H1 (cell line): ENCODE data around the gene AHDC1. TPM values are rescaled to one million over a fixed set of nuclear protein-coding genes. Genes with fewer than 3 reads are reported as not detected.

Experiments used
- CTCF ChIA-PET: fragments of 300-600 bp; sonication (Branson Sonifier 250); formaldehyde crosslinking; loops from one replicate; lab custom pipeline; 2021; ENCODE audit not compliant: partially characterized antibody; lab: Charles Lee
- POLR2A ChIA-PET: fragments of 300-600 bp; sonication (Branson Sonifier 250); formaldehyde crosslinking; loops from one replicate; lab custom pipeline; 2021; ENCODE audit warnings: inconsistent platforms; ENCODE audit not compliant: partially characterized antibody; lab: Charles Lee
- DNase-seq, 2 experiments: peaks; one replicate each; pipeline versions ENCODE4 v3.0.0 to v3.0.0-alpha.2; 2010 to 2022; ENCODE audit warnings: low spot score in 2 of 2, low read depth in 1 of 2, mixed read lengths in 1 of 2
- FAIRE-seq: peaks from 2 replicates; lab custom pipeline; 2011; peaks lifted over from hg19 to GRCh38; lab: Jason Lieb, UNC
- H2AFZ ChIP-seq: 2 replicates; pipeline ENCODE4 v1.8.1; 2012; ENCODE audit warnings: low read length, inconsistent platforms
- H2AK5ac ChIP-seq: 2 replicates; pipeline ENCODE4 v1.6.1; 2013; ENCODE audit warnings: low read depth, low read length
- H2BK120ac ChIP-seq: replicated peaks from 2 replicates; pipeline ENCODE3; 2013; ENCODE audit warnings: low read depth, low read length, inconsistent platforms
- H2BK12ac ChIP-seq: 2 replicates; pipeline ENCODE4 v1.6.1; 2013; ENCODE audit warnings: low read depth, low read length
- H2BK15ac ChIP-seq: 2 replicates; pipeline ENCODE4 v1.6.1; 2013; ENCODE audit warnings: low read length
- H2BK20ac ChIP-seq: 2 replicates; pipeline ENCODE4 v1.6.1; 2013; ENCODE audit warnings: low read length
- H2BK5ac ChIP-seq: 2 replicates; pipeline ENCODE4 v1.6.1; 2013; ENCODE audit warnings: low read depth, low read length
- H3K14ac ChIP-seq: 2 replicates; pipeline ENCODE4 v1.6.1; 2013; ENCODE audit warnings: inconsistent platforms; ENCODE audit not compliant: insufficient read length
- H3K18ac ChIP-seq: 2 replicates; pipeline ENCODE4 v1.6.1; 2013; ENCODE audit warnings: low read length; ENCODE audit errors: extremely low read depth
- H3K23ac ChIP-seq: 2 replicates; pipeline ENCODE4 v1.6.1; 2013; ENCODE audit warnings: inconsistent platforms; ENCODE audit not compliant: insufficient read length
- H3K23me2 ChIP-seq: 2 replicates; pipeline ENCODE4 v1.6.1; 2013; ENCODE audit warnings: low read depth, low read length
- H3K27ac ChIP-seq: 2 replicates; pipeline ENCODE4 v1.6.1; 2011; ENCODE audit warnings: low read depth, low read length, inconsistent platforms
- H3K27me3 ChIP-seq, 4 experiments: replicated peaks in 1 of 4; 1 replicate in 1 of 4; 2 replicates in 3 of 4; pipeline versions ENCODE4 v1.6.1 to v1.8.1; 2011 to 2013; ENCODE audit warnings: low read length in 3 of 4, mild to moderate bottlenecking in 3 of 4, inconsistent platforms in 2 of 4, mixed read lengths in 2 of 4, moderate library complexity in 1 of 4; ENCODE audit not compliant: control insufficient read depth in 3 of 4, insufficient read depth in 3 of 4; ENCODE audit errors: extremely low read depth in 1 of 4
- H3K36me3 ChIP-seq, 4 experiments: 2 replicates each; pipeline versions ENCODE4 v1.6.1 to v1.8.1; 2011 to 2013; ENCODE audit warnings: mild to moderate bottlenecking in 4 of 4, low read length in 3 of 4, moderate library complexity in 2 of 4, control low read depth in 1 of 4, inconsistent platforms in 1 of 4; ENCODE audit not compliant: insufficient read depth in 4 of 4, control insufficient read depth in 2 of 4
- H3K4ac ChIP-seq: replicated peaks from 2 replicates; pipeline ENCODE3; 2013; ENCODE audit warnings: low read length, low read depth, mixed read lengths, inconsistent platforms; ENCODE audit not compliant: insufficient read length
- H3K4me1 ChIP-seq, 4 experiments: replicated peaks in 1 of 4; 1 replicate in 1 of 4; 2 replicates in 3 of 4; pipeline versions ENCODE4 v1.6.1 to v1.8.1; 2011 to 2013; ENCODE audit warnings: low read length in 3 of 4, inconsistent platforms in 2 of 4, mixed read lengths in 1 of 4; ENCODE audit not compliant: insufficient read depth in 4 of 4, control insufficient read depth in 3 of 4
- H3K4me2 ChIP-seq, 2 experiments: 2 replicates each; pipeline versions ENCODE4 v1.6.1 to v1.8.1; 2011 to 2013; ENCODE audit warnings: low read depth in 2 of 2, low read length in 2 of 2, control low read depth in 1 of 2, inconsistent platforms in 1 of 2, mild to moderate bottlenecking in 1 of 2; ENCODE audit not compliant: insufficient read depth in 1 of 2
- H3K4me3 ChIP-seq, 4 experiments: fragments of 200-600, 300-600 bp in 1 of 4; sonication (generic), shearing (Covaris generic), sonication (Bioruptor Twin) in 1 of 4; 2 replicates each; pipeline versions ENCODE4 v1.5.1 to v1.8.1; 2011 to 2016; ENCODE audit warnings: low read length in 4 of 4, low read depth in 3 of 4, control low read depth in 2 of 4, inconsistent platforms in 2 of 4, mild to moderate bottlenecking in 2 of 4, mixed read lengths in 1 of 4, moderate library complexity in 1 of 4; ENCODE audit not compliant: insufficient read depth in 2 of 4; ENCODE audit errors: extremely low read depth in 1 of 4
- H3K56ac ChIP-seq: replicated peaks from 2 replicates; pipeline ENCODE3; 2013; ENCODE audit warnings: low read depth, mild to moderate bottlenecking, mixed read lengths, low read length, inconsistent platforms; ENCODE audit not compliant: insufficient read length
- H3K79me1 ChIP-seq: 2 replicates; pipeline ENCODE4 v1.6.1; 2013; ENCODE audit warnings: low read depth, low read length, control low read depth
- H3K79me2 ChIP-seq, 2 experiments: 2 replicates each; pipeline versions ENCODE4 v1.6.1 to v1.8.1; 2012 to 2013; ENCODE audit warnings: low read length in 2 of 2, mild to moderate bottlenecking in 2 of 2, inconsistent platforms in 1 of 2; ENCODE audit not compliant: insufficient read depth in 2 of 2, control insufficient read depth in 1 of 2
- H3K9ac ChIP-seq, 4 experiments: replicated peaks in 1 of 4; 1 replicate in 1 of 4; 2 replicates in 3 of 4; pipeline versions ENCODE4 v1.6.1 to v1.8.1; 2011 to 2013; ENCODE audit warnings: low read depth in 3 of 4, low read length in 3 of 4, control low read depth in 2 of 4, mild to moderate bottlenecking in 2 of 4, moderate library complexity in 2 of 4, inconsistent platforms in 1 of 4; ENCODE audit errors: extremely low read depth in 1 of 4
- H3K9me3 ChIP-seq, 2 experiments: 2 replicates each; pipeline versions ENCODE4 v1.6.1 to v1.8.1; 2012 to 2013; ENCODE audit warnings: mild to moderate bottlenecking in 2 of 2, moderate library complexity in 2 of 2, control low read depth in 1 of 2, inconsistent platforms in 1 of 2, low read depth in 1 of 2, low read length in 1 of 2, mixed read lengths in 1 of 2; ENCODE audit not compliant: insufficient read depth in 2 of 2
- H4K20me1 ChIP-seq, 2 experiments: replicated peaks in 1 of 2; 2 replicates each; pipeline versions ENCODE3 to v1.8.1; 2011 to 2013; ENCODE audit warnings: inconsistent platforms in 2 of 2, low read length in 2 of 2, mild to moderate bottlenecking in 1 of 2; ENCODE audit not compliant: insufficient read depth in 2 of 2, control insufficient read depth in 1 of 2
- H4K5ac ChIP-seq: 2 replicates; pipeline ENCODE4 v1.6.1; 2013; ENCODE audit warnings: low read length, low read depth, mixed read lengths, inconsistent platforms; ENCODE audit not compliant: insufficient read length
- H4K8ac ChIP-seq: 2 replicates; pipeline ENCODE4 v1.8.0; 2013; ENCODE audit warnings: mild to moderate bottlenecking, moderate library complexity, low read length, inconsistent platforms; ENCODE audit not compliant: insufficient read depth; ENCODE audit errors: extremely low read depth
- H4K91ac ChIP-seq: replicated peaks from 2 replicates; pipeline ENCODE3; 2013; ENCODE audit warnings: low read length, mixed read lengths, inconsistent platforms; ENCODE audit not compliant: insufficient read length
- ASH2L ChIP-seq: fragments of 200-600, 300-600 bp; sonication (generic); IDR thresholded peaks from one replicate; pipeline ENCODE4 v1.7.1; 2017; ENCODE audit warnings: low read length
- BACH1 ChIP-seq: IDR thresholded peaks from 2 replicates; pipeline ENCODE4 v1.6.1; 2012; ENCODE audit warnings: low read length, improper control_type of control experiment
- CEBPB ChIP-seq: IDR thresholded peaks from 2 replicates; pipeline ENCODE4 v1.6.1; 2012; ENCODE audit warnings: low read depth, low read length
- CTBP2 ChIP-seq: IDR thresholded peaks from 2 replicates; pipeline ENCODE4 v1.7.0; 2011; ENCODE audit warnings: borderline replicate concordance, mild to moderate bottlenecking, moderate library complexity, mixed read lengths, low read length; ENCODE audit not compliant: insufficient read depth, insufficient read length
- FOSL1 ChIP-seq: IDR thresholded peaks from 2 replicates; pipeline ENCODE4 v1.6.1; 2011; ENCODE audit warnings: mild to moderate bottlenecking, low read depth, low read length, moderate library complexity; ENCODE audit not compliant: insufficient read depth
- GABPA ChIP-seq: IDR thresholded peaks from 2 replicates; pipeline ENCODE4 v1.6.1; 2011; ENCODE audit warnings: mild to moderate bottlenecking, low read length, moderate library complexity, borderline replicate concordance; ENCODE audit not compliant: insufficient read depth
- HDAC6 ChIP-seq: IDR thresholded peaks from one replicate; pipeline ENCODE4 v1.7.1; 2012; ENCODE audit warnings: low read depth, mild to moderate bottlenecking, inconsistent platforms, low read length, moderate library complexity
- RAD21 ChIP-seq, 2 experiments: IDR thresholded peaks in 1 of 2; conservative IDR thresholded peaks in 1 of 2; 2 replicates each; pipeline ENCODE4 v1.6.1; 2011; ENCODE audit warnings: low read depth in 2 of 2, low read length in 2 of 2, improper control_type of control experiment in 1 of 2, inconsistent platforms in 1 of 2, mild to moderate bottlenecking in 1 of 2, moderate library complexity in 1 of 2
- RNF2 ChIP-seq: fragments of 200-900, 300-1000 bp; sonication (generic); IDR thresholded peaks from 2 replicates; pipeline ENCODE4 v1.7.1; 2016; ENCODE audit warnings: borderline replicate concordance, low read depth, mild to moderate bottlenecking, antibody characterized with exemption, low read length; ENCODE audit not compliant: poor library complexity, severe bottlenecking; ENCODE audit errors: missing control alignments
- TAF1 ChIP-seq: IDR thresholded peaks from 2 replicates; pipeline ENCODE4 v1.6.1; 2011; ENCODE audit warnings: mild to moderate bottlenecking, low read depth, low read length
- TAF7 ChIP-seq: optimal IDR thresholded peaks from 2 replicates; pipeline ENCODE3; 2011; ENCODE audit warnings: low read depth, mild to moderate bottlenecking, inconsistent platforms, low read length, moderate library complexity, borderline replicate concordance
- WGBS, 2 experiments: shearing (Covaris generic) in 1 of 2; methylation state at CpG; one replicate each; pipeline versions ENCODE4 v1.1.6 to v1.1.7; 2013 to 2015; ENCODE audit warnings: low lambda C conversion rate in 2 of 2, mixed read lengths in 2 of 2, inconsistent platforms in 1 of 2, low coverage in 1 of 2, missing lambda C conversion rate in 1 of 2; ENCODE audit not compliant: insufficient replicate concordance in 2 of 2, insufficient coverage in 1 of 2, insufficient read length in 1 of 2; ENCODE audit errors: extremely low coverage in 1 of 2, missing lambda C conversion rate in 1 of 2; 5-methylcytosine and 5-hydroxymethylcytosine counted together
- polyA plus RNA-seq, 7 experiments: library from polyadenylated mRNA; depleted of rRNA in 3 of 7; stranded (reverse) in 5 of 7; unstranded in 2 of 7; fragments of >200 nt in 5 of 7; fragments of 200-250 nt in 2 of 7; gene quantifications; 1 replicate in 5 of 7; 2 replicates in 1 of 7; 4 replicates in 1 of 7; pipeline versions ENCODE4 v1.2.1 to v1.2.3, GENCODE V29; 2011 to 2013; ENCODE audit warnings: missing spikeins in 2 of 7, mixed read lengths in 2 of 7
- total RNA-seq: library from RNA; stranded (reverse); fragmentation: NEBNext Ultra II Directional; extraction: Animal tissue kit (Norgen Biotek cat#: 25700); gene quantifications from 2 replicates; pipeline ENCODE4 v1.2.1, GENCODE V29; 2021

Gene AHDC1
- total and polyA plus RNA-seq, 2 of the 8 experiments (the other 6 are each of a cell fraction or from before 2014, with no cell fraction given): 4.4 to 35.1 TPM

DNA sequence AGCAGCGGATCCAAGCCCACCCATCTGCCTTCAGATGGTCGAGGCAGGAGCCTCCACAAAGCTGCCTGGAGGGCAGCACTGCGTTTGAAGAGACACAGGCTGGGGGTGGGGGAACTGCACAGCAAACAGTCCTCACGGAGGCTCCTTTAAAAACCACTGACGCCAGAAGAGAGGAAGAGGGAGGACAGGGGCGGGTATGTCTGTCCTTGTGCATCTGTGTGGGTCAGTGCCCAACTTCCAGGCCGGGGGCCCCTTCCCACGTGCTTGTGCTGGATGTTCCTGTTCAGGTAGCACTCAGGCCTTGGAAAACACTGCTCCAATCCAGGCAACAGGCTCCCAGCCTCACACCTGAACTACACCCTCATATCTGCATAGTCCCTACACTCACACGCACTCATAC is 7.7 kb downstream of the AHDC1 start:
- ChIA-PET CTCF (interaction anchor here (1.0 to 37.8 kb wide), 6 partner anchors 11 to 200 kb away, joined by 3 to 1807 read pairs (median 7); no protein-coding TSS in a partner anchor), POLR2A (interaction anchor here (0.9 to 13.5 kb wide), 3 partner anchors 8 to 20 kb away, joined by 3 to 355 read pairs (median 15); partner anchors contain the start of gene AHDC1)
- DNase-seq (no peak), FAIRE-seq (no peak)
- no peak overlapping the region for H3K56ac ChIP-seq
- H4K8ac ChIP-seq: no peak overlapping the region
- peak overlapping the region; percentile 44; the same call in 1 of the 2 replicates for H2BK5ac ChIP-seq
- no peak overlapping the region for H3K14ac ChIP-seq
- no peak overlapping the region for H3K4me2 ChIP-seq
- no peak overlapping the region for H2BK120ac ChIP-seq
- H3K27me3 ChIP-seq: no peaks in the 10 kb centered on the region; a peak in 1 of 7 replicates
- peaks cover 5 to 91% of the 10 kb centered on the region in 2 experiments; a peak in 3 of 4 replicates for H3K79me2 ChIP-seq
- WGBS, 2 experiments: 77% methylated on average over 7 of the region's 9 CpGs; no CpG with 5 or more reads in 1 of the 2 experiments
- H3K9me3 ChIP-seq: no peaks in the 10 kb centered on the region
- H3K23me2 ChIP-seq: peaks cover 14% of the 10 kb centered on the region; the same call in 1 of the 2 replicates
- H2BK20ac ChIP-seq: no peak overlapping the region
- peak overlapping the region; percentile 85; the same call in 1 of the 2 replicates for H2BK12ac ChIP-seq
- H3K27ac ChIP-seq: no peak overlapping the region
- H3K36me3 ChIP-seq: no peaks in the 10 kb centered on the region
- H3K9ac ChIP-seq: no peak overlapping the region
- no peak overlapping the region for H3K4ac ChIP-seq
- peaks cover 43% of the 10 kb centered on the region for H3K79me1 ChIP-seq
- H3K4me3 ChIP-seq: no peak overlapping the region
- H4K5ac ChIP-seq: no peak overlapping the region
- TF ChIP-seq BACH1: no peak
- no peak for TF ChIP-seq RAD21 (IDR thresholded peaks at IDR 0.05 in 1 of 2, conservative IDR thresholded peaks at IDR 0.05 in 1 of 2; ENCODE audit: low read depth in 2 of 2, low read length in 2 of 2)
- TF ChIP-seq TAF1: no peak
- no peak for TF ChIP-seq CTBP2
- no peak for TF ChIP-seq FOSL1
- TF ChIP-seq GABPA: no peak
- TF ChIP-seq ASH2L: no peak
- TF ChIP-seq RNF2: no peak
- TF ChIP-seq HDAC6: no peak
- no peak for TF ChIP-seq CEBPB
- no peak for TF ChIP-seq TAF7
- H3K18ac ChIP-seq: no peak overlapping the region
- peak overlapping the region; percentile 49; the same call in 1 of the 2 replicates for H2AK5ac ChIP-seq
- H3K4me1 ChIP-seq: peaks cover 27 to 70% (median 59%) of the 10 kb centered on the region in 4 experiments
- H3K23ac ChIP-seq: no peak overlapping the region
- peak overlapping the region; percentile 72; the same call in 1 of the 2 replicates for H2BK15ac ChIP-seq
- peaks cover 18 to 59% of the 10 kb centered on the region in 2 experiments for H4K20me1 ChIP-seq
- no peak overlapping the region for H2AFZ ChIP-seq
- H4K91ac ChIP-seq: no peak overlapping the region
